ENCODE results near the gene MT1G. TPM values are rescaled to one million over a fixed set of nuclear protein-coding genes. Genes with fewer than 3 reads are reported as not detected.
"Not testable (repeated sequence)": the region's sequence is repeated elsewhere in the genome, so short reads cannot be mapped to it uniquely, and the experiment has no call there.

The MT1G gene
- total RNA-seq (ENCODE audit: unreplicated experiment): not detected
- long read RNA-seq: 0 reads

GRCh38 chr16:56667581-56668571 lies at the start of gene MT1G:
MT1G (minus strand) TSS chr16:56668065; CDS start chr16:56667993, 72 bp downstream.
- Mint-ChIP-seq H3K4me1 (ENCODE audit: low read depth, unreplicated experiment) (no peaks in the 10 kb centered on the region), H3K4me3 (ENCODE audit: unreplicated experiment) (peak within 1 kb of the TSS; percentile 69), H3K9me3 (ENCODE audit: unreplicated experiment) (peaks cover 2% of the 10 kb centered on the region), H3K27ac (ENCODE audit: unreplicated experiment) (no peak within 1 kb of the TSS), H3K27me3 (ENCODE audit: unreplicated experiment) (peaks cover 42% of the 10 kb centered on the region), H3K36me3 (ENCODE audit: unreplicated experiment) (no peaks in the 10 kb centered on the region)
- TF ChIP-seq CTCF (IDR thresholded peaks at IDR 0.05; ENCODE audit: partially characterized antibody, unreplicated experiment): no peak
- DNase-seq: no peak

- H3K9me3 Mint-ChIP-seq (ENCODE audit: unreplicated experiment); H3K4me1 Mint-ChIP-seq (ENCODE audit: low read depth, unreplicated experiment); H3K4me3 Mint-ChIP-seq (ENCODE audit: unreplicated experiment); H3K27me3 Mint-ChIP-seq (ENCODE audit: unreplicated experiment); DNase-seq; H3K36me3 Mint-ChIP-seq (ENCODE audit: unreplicated experiment); H3K27ac Mint-ChIP-seq (ENCODE audit: unreplicated experiment): not testable (repeated sequence)
These were observed 49.7 kb upstream of the MT1G start for GRCh38 chr16:56717532-56717931.

GRCh38 chr16:56716761-56717160 lies 48.9 kb upstream of the MT1G start:
- no peak for TF ChIP-seq CTCF (IDR thresholded peaks at IDR 0.05; ENCODE audit: partially characterized antibody, unreplicated experiment)
- H3K27me3 Mint-ChIP-seq (ENCODE audit: unreplicated experiment): peaks cover 1% of the 10 kb centered on the region
- peaks cover 2% of the 10 kb centered on the region for H3K9me3 Mint-ChIP-seq (ENCODE audit: unreplicated experiment)
- no peaks in the 10 kb centered on the region for H3K4me1 Mint-ChIP-seq (ENCODE audit: low read depth, unreplicated experiment)
- H3K36me3 Mint-ChIP-seq (ENCODE audit: unreplicated experiment): no peaks in the 10 kb centered on the region
- DNase-seq: no peak
- H3K27ac Mint-ChIP-seq (ENCODE audit: unreplicated experiment): no peak overlapping the region
- no peak overlapping the region for H3K4me3 Mint-ChIP-seq (ENCODE audit: unreplicated experiment)

- Mint-ChIP-seq H3K27me3 (ENCODE audit: unreplicated experiment) (no peaks in the 10 kb centered on the region), H3K9me3 (ENCODE audit: unreplicated experiment) (peaks cover 2% of the 10 kb centered on the region), H3K4me3 (ENCODE audit: unreplicated experiment) (no peak overlapping the region), H3K4me1 (ENCODE audit: low read depth, unreplicated experiment) (no peaks in the 10 kb centered on the region), H3K36me3 (ENCODE audit: unreplicated experiment) (no peaks in the 10 kb centered on the region), H3K27ac (ENCODE audit: unreplicated experiment) (no peak overlapping the region)
- DNase-seq: no peak
- TF ChIP-seq CTCF (IDR thresholded peaks at IDR 0.05; ENCODE audit: partially characterized antibody, unreplicated experiment): no peak
These were observed 47.3 kb upstream of the MT1G start for GRCh38 chr16:56715126-56715525.

GRCh38 chr16:56713794-56714193 lies 45.9 kb upstream of the MT1G start:
- no peaks in the 10 kb centered on the region for H3K27me3 Mint-ChIP-seq (ENCODE audit: unreplicated experiment)
- peaks cover 2% of the 10 kb centered on the region for H3K9me3 Mint-ChIP-seq (ENCODE audit: unreplicated experiment)
- H3K27ac Mint-ChIP-seq (ENCODE audit: unreplicated experiment): no peak overlapping the region
- no peaks in the 10 kb centered on the region for H3K36me3 Mint-ChIP-seq (ENCODE audit: unreplicated experiment)
- no peak overlapping the region for H3K4me3 Mint-ChIP-seq (ENCODE audit: unreplicated experiment)
- DNase-seq: no peak
- H3K4me1 Mint-ChIP-seq (ENCODE audit: low read depth, unreplicated experiment): no peaks in the 10 kb centered on the region
- no peak for TF ChIP-seq CTCF (IDR thresholded peaks at IDR 0.05; ENCODE audit: partially characterized antibody, unreplicated experiment)
